GOT3 (cell line): ENCODE results near the gene RO60.

Source experiments
- DNase-seq: peaks from one replicate; lab custom pipeline; 2025; ENCODE audit warnings: mixed read lengths; lab: John Stamatoyannopoulos, UW

The RO60 gene

GRCh38 chr1:193060938-193061337, 1.5 kb downstream of the RO60 start:
- no peak for DNase-seq

- DNase-seq, result no peak
Measured at GRCh38 chr1:193062698-193063463, 3.5 kb downstream of the RO60 start.

GRCh38 chr1:193065954-193066353, 6.5 kb downstream of the RO60 start:
- no peak for DNase-seq

- no peak for DNase-seq
Measured at GRCh38 chr1:193066606-193067005, 7.2 kb downstream of the RO60 start.

- no peak for DNase-seq
Measured at GRCh38 chr1:193068013-193068412, 8.6 kb downstream of the RO60 start.

- DNase-seq, result no peak
Measured at GRCh38 chr1:193069748-193070385, 10.5 kb downstream of the RO60 start.

- DNase-seq, result no peak
Measured at GRCh38 chr1:193070386-193070753, 11.0 kb downstream of the RO60 start.

- no peak for DNase-seq
Measured at GRCh38 chr1:193070942-193071341, 11.5 kb downstream of the RO60 start.

- DNase-seq, result no peak
Measured at GRCh38 chr1:193077991-193078390, 18.6 kb downstream of the RO60 start.

GRCh38 chr1:193079187-193079586, 19.8 kb downstream of the RO60 start:
- no peak for DNase-seq

- no peak for DNase-seq
Measured at GRCh38 chr1:193083365-193084088, 24.1 kb downstream of the RO60 start.

GRCh38 chr1:193085263-193085662, 25.9 kb downstream of the RO60 start:
- DNase-seq, result no peak

- DNase-seq, result no peak
Measured at GRCh38 chr1:193086342-193086741, 26.9 kb downstream of the RO60 start.

GRCh38 chr1:193087893-193088292, 28.5 kb downstream of the RO60 start:
- no peak for DNase-seq

GRCh38 chr1:193090865-193091264, 31.5 kb downstream of the RO60 start:
- DNase-seq, result no peak

- DNase-seq, result no peak
Measured at GRCh38 chr1:193094112-193094511, 34.7 kb downstream of the RO60 start.

GRCh38 chr1:193102662-193103061, 43.2 kb downstream of the RO60 start:
- DNase-seq, result no peak

- DNase-seq, result no peak
Measured at GRCh38 chr1:193103759-193104501, 44.5 kb downstream of the RO60 start.

GRCh38 chr1:193104502-193104906, 45.1 kb downstream of the RO60 start:
- DNase-seq, result no peak

GRCh38 chr1:193104907-193105820, 45.8 kb downstream of the RO60 start, which contains the start of gene GLRX2:
TSS of gene GLRX2 (minus strand) at chr1:193105414. CDS start at chr1:193105382, 32 bp downstream.
- peak; percentile 71 for DNase-seq

- no peak for DNase-seq
Measured at GRCh38 chr1:193105821-193106177, 46.4 kb downstream of the RO60 start.
